Panc1 (cell line): Measurements from ENCODE around the gene INCENP. TPM values are rescaled to one million over a fixed set of nuclear protein-coding genes. Genes with fewer than 3 reads are reported as not detected.

Experiments
- ATAC-seq: fragments of 200-7000 bp; cut with Tn5 transposase; 2 replicates; pipeline ENCODE4 v1.9.1; 2020; ENCODE audit warnings: mild to moderate bottlenecking, moderate library complexity
- BruUV-seq: library from RNA; stranded (reverse); fragments of 400-500 nt; replicated peaks from 2 replicates; lab custom pipeline; 2021; lab: Mats Ljungman, UMichigan
- CTCF ChIA-PET: fragments of 300-600 bp; sonication (Branson Sonifier 250); formaldehyde crosslinking; loops from one replicate; lab custom pipeline; 2022; ENCODE audit warnings: antibody characterized with exemption; lab: Charles Lee
- POLR2A ChIA-PET: fragments of 300-600 bp; sonication (Branson Sonifier 250); formaldehyde crosslinking; loops from one replicate; lab custom pipeline; 2022; ENCODE audit warnings: antibody characterized with exemption; lab: Charles Lee
- DNase-seq: peaks from one replicate; pipeline ENCODE4 v3.0.0-alpha.2; 2010; ENCODE audit warnings: low read depth, low spot score
- H3K27ac ChIP-seq: 2 replicates; pipeline ENCODE4 v1.5.1; 2011; ENCODE audit warnings: mild to moderate bottlenecking, low read length, inconsistent platforms
- H3K27me3 ChIP-seq: fragments of 200-500 bp; sonication (Bioruptor generic); 2 replicates; pipeline ENCODE4 v1.6.0; 2014; ENCODE audit warnings: low read length, inconsistent platforms; ENCODE audit not compliant: control insufficient read depth, insufficient read depth
- H3K36me3 ChIP-seq: fragments of 200-500 bp; sonication (Bioruptor generic); 2 replicates; pipeline ENCODE4 v1.5.1; 2014; ENCODE audit warnings: inconsistent platforms, mild to moderate bottlenecking, low read length, moderate library complexity; ENCODE audit not compliant: control insufficient read depth, insufficient read depth
- H3K4me1 ChIP-seq: 2 replicates; pipeline ENCODE4 v1.5.1; 2011; ENCODE audit warnings: inconsistent platforms, mild to moderate bottlenecking, low read length, moderate library complexity; ENCODE audit not compliant: control insufficient read depth, insufficient read depth
- H3K4me3 ChIP-seq, 2 experiments: 2 replicates each; pipeline ENCODE4 v1.5.1; 2011 to 2012; ENCODE audit warnings: low read depth in 2 of 2, low read length in 2 of 2, mild to moderate bottlenecking in 2 of 2, inconsistent platforms in 1 of 2, moderate library complexity in 1 of 2
- H3K9me3 ChIP-seq: fragments of 200-500 bp; sonication (Bioruptor generic); 2 replicates; pipeline ENCODE4 v1.5.1; 2014; ENCODE audit warnings: low read depth, mild to moderate bottlenecking, inconsistent platforms, low read length, moderate library complexity; ENCODE audit not compliant: control insufficient read depth, insufficient read depth
- POLR2AphosphoS5 ChIP-seq: IDR thresholded peaks from 2 replicates; pipeline ENCODE4 v1.6.1; 2012; ENCODE audit warnings: mild to moderate bottlenecking, low read depth, low read length, moderate library complexity
- REST ChIP-seq, 2 experiments: IDR thresholded peaks; 2 replicates each; pipeline ENCODE4 v1.6.1; 2011 to 2012; ENCODE audit warnings: low read depth in 2 of 2, control low read depth in 1 of 2, low read length in 1 of 2, mild to moderate bottlenecking in 1 of 2, moderate library complexity in 1 of 2; ENCODE audit not compliant: insufficient read depth in 1 of 2
- SIN3A ChIP-seq: IDR thresholded peaks from 2 replicates; pipeline ENCODE4 v1.6.1; 2012; ENCODE audit warnings: low read depth, mild to moderate bottlenecking, low read length, moderate library complexity, borderline replicate concordance; ENCODE audit not compliant: insufficient read depth
- TCF7L2 ChIP-seq: IDR thresholded peaks from 2 replicates; pipeline ENCODE4 v1.6.1; 2011; ENCODE audit warnings: mild to moderate bottlenecking, low read depth, low read length, inconsistent platforms
- in situ Hi-C: cut with HindIII; loops from 2 replicates; pipeline ENCODE4 v1.10.0; 2016; ENCODE audit warnings: low sequenced_read_pairs, low pct_unique_long_range_greater_than_20kb
- intact Hi-C: fragments of 100-400 bp; cut with micrococcal nuclease; formaldehyde crosslinking; loops from one replicate; pipeline ENCODE4 v1.10.0; 2022; ENCODE audit not compliant: unreplicated experiment
- total RNA-seq: library from RNA; stranded (reverse); gene quantifications from one replicate; pipeline ENCODE4 v1.2.1, GENCODE V29; 2021; ENCODE audit not compliant: unreplicated experiment
- TF ChIP-seq, protein P1 (sequence below): fragments of 450-650 bp; IDR thresholded peaks from 2 replicates; pipeline ENCODE4 v1.5.1; 2017; ENCODE audit warnings: mild to moderate bottlenecking

The INCENP gene
- total RNA-seq, 1 experiment from 2014 or later: 81.5 TPM

- Histone ChIP-seq H3K4me3 (no peak overlapping the region), H3K27ac (no peak overlapping the region), H3K36me3 (peaks cover 2% of the 10 kb centered on the region; the same call in 1 of the 2 replicates), H3K9me3 (no peaks in the 10 kb centered on the region), H3K4me1 (no peaks in the 10 kb centered on the region), H3K27me3 (no peaks in the 10 kb centered on the region)
- TF ChIP-seq REST (IDR thresholded peaks at IDR 0.05; ENCODE audit: insufficient read depth in 1 of 2, low read depth in 2 of 2, low read length in 1 of 2) (no peak), SIN3A (no peak), TCF7L2 (no peak), POLR2AphosphoS5 (no peak)
- TF ChIP-seq, protein P1, sequence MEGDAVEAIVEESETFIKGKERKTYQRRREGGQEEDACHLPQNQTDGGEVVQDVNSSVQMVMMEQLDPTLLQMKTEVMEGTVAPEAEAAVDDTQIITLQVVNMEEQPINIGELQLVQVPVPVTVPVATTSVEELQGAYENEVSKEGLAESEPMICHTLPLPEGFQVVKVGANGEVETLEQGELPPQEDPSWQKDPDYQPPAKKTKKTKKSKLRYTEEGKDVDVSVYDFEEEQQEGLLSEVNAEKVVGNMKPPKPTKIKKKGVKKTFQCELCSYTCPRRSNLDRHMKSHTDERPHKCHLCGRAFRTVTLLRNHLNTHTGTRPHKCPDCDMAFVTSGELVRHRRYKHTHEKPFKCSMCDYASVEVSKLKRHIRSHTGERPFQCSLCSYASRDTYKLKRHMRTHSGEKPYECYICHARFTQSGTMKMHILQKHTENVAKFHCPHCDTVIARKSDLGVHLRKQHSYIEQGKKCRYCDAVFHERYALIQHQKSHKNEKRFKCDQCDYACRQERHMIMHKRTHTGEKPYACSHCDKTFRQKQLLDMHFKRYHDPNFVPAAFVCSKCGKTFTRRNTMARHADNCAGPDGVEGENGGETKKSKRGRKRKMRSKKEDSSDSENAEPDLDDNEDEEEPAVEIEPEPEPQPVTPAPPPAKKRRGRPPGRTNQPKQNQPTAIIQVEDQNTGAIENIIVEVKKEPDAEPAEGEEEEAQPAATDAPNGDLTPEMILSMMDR: no peak
- in situ Hi-C loops (no loop called here), intact Hi-C loops (no loop called here)
- no peak for ATAC-seq
- ChIA-PET POLR2A (no interaction called here), CTCF (interaction anchor here (1.2 kb wide), 1 partner anchor 12 kb away, joined by 3 read pairs; no protein-coding TSS in a partner anchor)
- BruUV-seq: no TSS peak
- DNase-seq: no peak
Measured at GRCh38 chr11:62139526-62140303, 15.9 kb downstream of the INCENP start.

DNA sequence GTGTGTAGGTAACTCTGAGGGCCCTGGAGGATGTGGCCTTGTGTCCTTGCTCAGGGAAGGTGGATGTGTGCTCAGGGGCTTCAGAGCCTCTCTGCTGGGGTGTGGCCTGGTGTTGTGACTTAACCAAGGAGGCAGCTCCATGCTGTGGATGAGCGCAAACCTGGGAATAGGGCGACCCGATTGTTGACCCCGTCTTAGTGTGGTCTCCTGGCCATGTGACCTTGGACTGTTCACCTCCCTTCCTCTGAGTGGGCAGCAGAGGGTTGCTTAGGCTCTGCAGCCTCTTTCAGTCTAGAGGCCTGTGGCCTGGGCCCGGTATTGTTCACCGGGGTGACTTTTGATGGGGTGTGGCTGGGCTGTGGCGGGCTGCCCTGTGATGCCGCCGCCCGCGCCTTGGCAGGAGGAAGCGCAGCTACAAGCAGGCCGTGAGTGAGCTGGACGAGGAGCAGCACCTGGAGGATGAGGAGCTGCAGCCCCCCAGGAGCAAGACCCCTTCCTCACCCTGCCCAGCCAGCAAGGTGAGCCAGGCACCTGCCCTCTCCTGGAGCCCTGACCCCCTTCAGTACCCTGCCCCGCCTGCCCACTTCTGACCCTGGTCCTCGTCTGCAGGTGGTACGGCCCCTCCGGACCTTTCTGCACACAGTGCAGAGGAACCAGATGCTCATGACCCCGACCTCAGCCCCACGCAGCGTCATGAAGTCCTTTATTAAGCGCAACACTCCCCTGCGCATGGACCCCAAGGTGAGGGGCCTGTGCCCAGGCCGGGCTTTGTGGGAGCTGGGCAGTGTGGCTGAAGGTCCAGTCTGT lies 16.7 kb downstream of the INCENP start:
- ChIA-PET CTCF (no interaction called here), POLR2A (no interaction called here)
- no peak for TF ChIP-seq REST (IDR thresholded peaks at IDR 0.05; ENCODE audit: insufficient read depth in 1 of 2, low read depth in 2 of 2, low read length in 1 of 2)
- no peak for TF ChIP-seq TCF7L2
- TF ChIP-seq POLR2AphosphoS5: no peak
- TF ChIP-seq, protein P1: no peak
- no peak for TF ChIP-seq SIN3A
- no peaks in the 10 kb centered on the region for H3K27me3 ChIP-seq
- no peak overlapping the region for H3K27ac ChIP-seq
- in situ Hi-C loops: no loop called here
- BruUV-seq: no TSS peak
- no peak overlapping the region for H3K4me3 ChIP-seq
- peaks cover 2% of the 10 kb centered on the region; the same call in 1 of the 2 replicates for H3K36me3 ChIP-seq
- no peak for DNase-seq
- H3K4me1 ChIP-seq: no peaks in the 10 kb centered on the region
- intact Hi-C loops: no loop called here
- H3K9me3 ChIP-seq: no peaks in the 10 kb centered on the region
- ATAC-seq: no peak
